Medulla oblongata (tissue), 1 donor: ENCODE data around the gene PTGER1.

Experiments used
- DNase-seq: peaks from one replicate; pipeline ENCODE4 v3.0.0-alpha.2; 2015; ENCODE audit errors: extremely low spot score

The PTGER1 gene

GRCh38 chr19:14441041-14441938, 33.9 kb downstream of the PTGER1 start:
- no peak for DNase-seq

- DNase-seq, result peak; percentile 74
These were observed 35.1 kb downstream of the PTGER1 start for GRCh38 chr19:14440049-14440448.

GRCh38 chr19:14439014-14439413, 36.1 kb downstream of the PTGER1 start:
- DNase-seq, result no peak

- no peak for DNase-seq
These were observed 37.5 kb downstream of the PTGER1 start for GRCh38 chr19:14437578-14438140.

GRCh38 chr19:14435320-14436050, 39.7 kb downstream of the PTGER1 start:
- DNase-seq, result no peak

GRCh38 chr19:14434543-14435319, 40.4 kb downstream of the PTGER1 start:
- DNase-seq, result no peak

GRCh38 chr19:14433554-14434501, 41.3 kb downstream of the PTGER1 start:
- no peak for DNase-seq

- DNase-seq, result peak; percentile 66
These were observed 42.2 kb downstream of the PTGER1 start, which contains the start of gene PKN1 for GRCh38 chr19:14432791-14433553. Gene PKN1 (plus strand): TSS chr19:14433306. CDS start chr19:14433522, 216 bp downstream.

- DNase-seq, result no peak
These were observed 44.4 kb downstream of the PTGER1 start for GRCh38 chr19:14430712-14431111.

GRCh38 chr19:14428882-14429416, 46.2 kb downstream of the PTGER1 start:
- DNase-seq, result no peak

- DNase-seq, result no peak
These were observed 47.7 kb downstream of the PTGER1 start for GRCh38 chr19:14427461-14427860.

GRCh38 chr19:14425696-14426138, 49.4 kb downstream of the PTGER1 start:
- DNase-seq, result no peak
